ENCODE measurements around the gene SORBS2. TPM values are rescaled to one million over a fixed set of nuclear protein-coding genes. Genes with fewer than 3 reads are reported as not detected.
"Not testable (repeated sequence)": the region's sequence is repeated elsewhere in the genome, so short reads cannot be mapped to it uniquely, and the experiment has no call there.

Gene SORBS2, protein sequence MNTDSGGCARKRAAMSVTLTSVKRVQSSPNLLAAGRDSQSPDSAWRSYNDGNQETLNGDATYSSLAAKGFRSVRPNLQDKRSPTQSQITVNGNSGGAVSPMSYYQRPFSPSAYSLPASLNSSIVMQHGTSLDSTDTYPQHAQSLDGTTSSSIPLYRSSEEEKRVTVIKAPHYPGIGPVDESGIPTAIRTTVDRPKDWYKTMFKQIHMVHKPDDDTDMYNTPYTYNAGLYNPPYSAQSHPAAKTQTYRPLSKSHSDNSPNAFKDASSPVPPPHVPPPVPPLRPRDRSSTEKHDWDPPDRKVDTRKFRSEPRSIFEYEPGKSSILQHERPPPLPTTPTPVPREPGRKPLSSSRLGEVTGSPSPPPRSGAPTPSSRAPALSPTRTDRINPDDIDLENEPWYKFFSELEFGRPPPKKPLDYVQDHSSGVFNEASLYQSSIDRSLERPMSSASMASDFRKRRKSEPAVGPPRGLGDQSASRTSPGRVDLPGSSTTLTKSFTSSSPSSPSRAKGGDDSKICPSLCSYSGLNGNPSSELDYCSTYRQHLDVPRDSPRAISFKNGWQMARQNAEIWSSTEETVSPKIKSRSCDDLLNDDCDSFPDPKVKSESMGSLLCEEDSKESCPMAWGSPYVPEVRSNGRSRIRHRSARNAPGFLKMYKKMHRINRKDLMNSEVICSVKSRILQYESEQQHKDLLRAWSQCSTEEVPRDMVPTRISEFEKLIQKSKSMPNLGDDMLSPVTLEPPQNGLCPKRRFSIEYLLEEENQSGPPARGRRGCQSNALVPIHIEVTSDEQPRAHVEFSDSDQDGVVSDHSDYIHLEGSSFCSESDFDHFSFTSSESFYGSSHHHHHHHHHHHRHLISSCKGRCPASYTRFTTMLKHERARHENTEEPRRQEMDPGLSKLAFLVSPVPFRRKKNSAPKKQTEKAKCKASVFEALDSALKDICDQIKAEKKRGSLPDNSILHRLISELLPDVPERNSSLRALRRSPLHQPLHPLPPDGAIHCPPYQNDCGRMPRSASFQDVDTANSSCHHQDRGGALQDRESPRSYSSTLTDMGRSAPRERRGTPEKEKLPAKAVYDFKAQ (N-terminal part only)
- total RNA-seq = 1,000 to 10,000 TPM in 3 of 4 donors, 100 to 1,000 TPM in 1; 821 to 1,626 (median 1,353) TPM

DNA sequence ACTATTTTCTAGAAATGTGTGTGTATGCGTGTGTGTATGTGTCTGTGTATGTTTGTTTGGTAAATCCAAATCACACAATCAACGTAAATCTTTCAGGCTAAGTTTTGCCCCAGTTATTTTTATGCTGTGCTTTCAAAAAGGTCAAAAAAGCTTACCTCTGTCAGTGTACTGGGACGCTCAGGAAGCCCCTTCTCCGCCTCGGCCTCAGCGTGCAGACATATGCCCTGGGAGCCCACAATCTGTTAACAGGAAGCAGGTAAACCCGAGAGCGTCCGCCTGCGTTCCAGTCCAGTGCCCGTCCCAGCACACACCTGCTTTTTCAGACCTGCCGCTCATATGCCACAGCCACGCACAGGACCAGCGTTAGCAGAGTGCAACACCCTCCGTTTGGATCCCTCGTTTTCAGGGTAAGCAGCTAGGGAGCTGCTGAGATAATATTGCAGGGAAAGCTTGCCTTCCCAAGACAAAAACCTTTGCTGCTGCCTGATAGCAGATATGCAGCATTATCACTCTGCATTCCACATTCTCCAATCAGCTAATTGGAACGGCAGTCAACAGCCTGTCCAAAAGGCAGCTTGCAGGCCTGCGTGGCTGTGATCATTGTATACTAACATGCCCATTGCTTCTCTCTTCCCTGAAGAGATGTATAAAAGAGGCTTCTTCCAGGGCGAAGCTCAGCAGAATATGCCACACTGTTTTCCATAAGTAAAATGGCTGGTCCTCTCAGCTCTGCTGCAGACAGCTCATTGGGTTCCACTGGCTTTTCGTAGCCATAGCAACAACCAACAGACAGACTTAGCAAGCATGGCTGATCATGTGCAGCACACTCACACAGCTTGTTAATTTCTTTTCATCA lies at the start of gene SORBS2:
SORBS2 (minus strand) TSS at position 686 of the 856 bp plus-strand sequence. CDS start 121,623 bp downstream, outside the sequence.
- 74% methylated on average over 14 of the region's 20 CpGs for WGBS

DNA sequence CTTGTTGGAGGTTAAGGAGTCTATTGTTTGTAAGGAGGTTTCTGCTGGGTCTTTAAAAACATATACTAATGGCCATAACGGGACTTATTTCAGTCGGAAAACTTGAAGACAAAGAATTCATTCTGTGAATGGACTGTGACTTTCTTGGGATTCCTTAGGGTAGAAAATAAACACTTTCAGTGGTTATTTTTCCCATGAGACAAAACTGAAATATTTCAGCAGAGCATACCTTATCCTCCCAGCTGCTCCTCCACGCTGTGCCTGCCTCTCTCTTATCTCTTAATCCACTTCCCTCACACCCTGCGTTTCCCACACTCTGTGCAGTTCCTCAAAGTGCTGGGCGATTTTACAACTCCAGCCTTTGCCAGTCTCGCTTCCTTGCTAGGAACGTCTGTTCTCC lies 47.1 kb upstream of the SORBS2 start:
- WGBS = 53% methylated on average over 7 of the region's 7 CpGs
- no peak for DNase-seq (ENCODE audit: extremely low spot score)
- Histone ChIP-seq H3K27me3 (no peaks in the 10 kb centered on the region), H3K36me3 (no peaks in the 10 kb centered on the region), H3K4me1 (no peaks in the 10 kb centered on the region), H3K9me3 (peaks cover 0 to 7% (median 0%) of the 10 kb centered on the region in 4 donors), H3K4me3 (no peak overlapping the region), H3K27ac (replicated peaks in 1 of 4) (no peak overlapping the region)
- intact Hi-C loops (cut with DNase I) = no loop called here
- TF ChIP-seq EP300 (IDR thresholded peaks at IDR 0.05) (no peak), POLR2AphosphoS5 (IDR thresholded peaks at IDR 0.05) (no peak), POLR2A (IDR thresholded peaks at IDR 0.05; ENCODE audit: low read depth) (no peak)
- TF ChIP-seq, protein P1, sequence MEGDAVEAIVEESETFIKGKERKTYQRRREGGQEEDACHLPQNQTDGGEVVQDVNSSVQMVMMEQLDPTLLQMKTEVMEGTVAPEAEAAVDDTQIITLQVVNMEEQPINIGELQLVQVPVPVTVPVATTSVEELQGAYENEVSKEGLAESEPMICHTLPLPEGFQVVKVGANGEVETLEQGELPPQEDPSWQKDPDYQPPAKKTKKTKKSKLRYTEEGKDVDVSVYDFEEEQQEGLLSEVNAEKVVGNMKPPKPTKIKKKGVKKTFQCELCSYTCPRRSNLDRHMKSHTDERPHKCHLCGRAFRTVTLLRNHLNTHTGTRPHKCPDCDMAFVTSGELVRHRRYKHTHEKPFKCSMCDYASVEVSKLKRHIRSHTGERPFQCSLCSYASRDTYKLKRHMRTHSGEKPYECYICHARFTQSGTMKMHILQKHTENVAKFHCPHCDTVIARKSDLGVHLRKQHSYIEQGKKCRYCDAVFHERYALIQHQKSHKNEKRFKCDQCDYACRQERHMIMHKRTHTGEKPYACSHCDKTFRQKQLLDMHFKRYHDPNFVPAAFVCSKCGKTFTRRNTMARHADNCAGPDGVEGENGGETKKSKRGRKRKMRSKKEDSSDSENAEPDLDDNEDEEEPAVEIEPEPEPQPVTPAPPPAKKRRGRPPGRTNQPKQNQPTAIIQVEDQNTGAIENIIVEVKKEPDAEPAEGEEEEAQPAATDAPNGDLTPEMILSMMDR (IDR thresholded peaks at IDR 0.05) = no peak

More for the DNA sequence above, at the start of gene SORBS2:
- TF ChIP-seq, protein P1 (IDR thresholded peaks at IDR 0.05) = no peak
- no peaks in the 10 kb centered on the region for H3K27me3 ChIP-seq
- H3K9me3 ChIP-seq = no peaks in the 10 kb centered on the region
- intact Hi-C loops (cut with DNase I) = no loop called here
- H3K4me3 ChIP-seq = peak within 1 kb of the TSS; percentile 36 to 51 (median 46)
- H3K27ac ChIP-seq (replicated peaks in 1 of 4) = peak within 1 kb of the TSS in 3 of 4 donors; percentile 10 to 54 (median 16)
- peaks cover 0 to 4% (median 0%) of the 10 kb centered on the region in 4 donors for H3K36me3 ChIP-seq
- no peak for DNase-seq (ENCODE audit: extremely low spot score)
- H3K4me1 ChIP-seq = peaks cover 0 to 2% (median under 1%) of the 10 kb centered on the region in 4 donors

DNA sequence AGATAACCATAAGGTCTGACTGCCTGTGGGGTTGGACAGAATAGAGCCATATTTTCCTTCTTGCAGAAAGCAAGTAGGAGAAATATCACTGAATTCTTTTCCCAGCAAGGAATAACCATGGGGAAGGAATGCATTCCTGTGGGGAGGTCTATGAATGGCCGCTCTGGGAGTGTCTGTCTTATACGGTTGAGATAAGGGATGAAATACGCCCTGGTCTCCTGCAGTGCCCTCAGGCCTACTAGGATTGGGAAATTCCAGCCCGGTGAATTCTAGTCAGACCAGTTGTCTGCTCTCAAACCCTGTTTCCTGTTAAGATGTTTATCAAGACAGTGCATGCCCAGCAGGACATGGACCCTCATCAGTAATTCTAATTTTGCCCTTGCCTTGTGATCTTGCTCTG lies 45.6 kb upstream of the SORBS2 start:
- DNase-seq (ENCODE audit: extremely low spot score); H3K36me3 ChIP-seq; H3K4me1 ChIP-seq; H3K27me3 ChIP-seq; H3K9me3 ChIP-seq; H3K27ac ChIP-seq (replicated peaks in 1 of 4); intact Hi-C loops (cut with DNase I); H3K4me3 ChIP-seq: not testable (repeated sequence)
- WGBS = 67% methylated on average over 4 of the region's 4 CpGs

DNA sequence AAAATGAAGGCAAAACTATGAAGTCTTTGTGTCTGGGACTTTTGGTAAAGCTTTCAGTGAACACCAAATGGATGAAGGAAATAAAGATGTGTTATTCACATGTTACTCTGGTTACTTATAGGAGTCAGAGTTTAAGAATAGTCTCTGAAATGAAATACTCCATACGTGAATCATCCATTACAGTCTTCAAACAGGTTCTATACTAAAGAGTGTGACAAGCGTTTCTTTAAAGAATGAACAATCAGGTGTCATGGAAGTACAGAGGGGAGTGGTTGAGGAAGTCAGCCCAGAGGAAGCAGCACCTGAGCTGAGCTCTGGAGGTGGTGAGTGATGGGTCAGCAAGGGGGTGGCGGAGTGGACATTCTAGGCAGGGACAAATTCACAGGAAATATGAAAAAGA lies 41.8 kb upstream of the SORBS2 start:
- Histone ChIP-seq H3K4me3 (no peak overlapping the region), H3K36me3 (no peaks in the 10 kb centered on the region), H3K4me1 (no peaks in the 10 kb centered on the region), H3K27ac (replicated peaks in 1 of 4) (no peak overlapping the region), H3K27me3 (no peaks in the 10 kb centered on the region), H3K9me3 (peaks cover 0 to 7% (median 0%) of the 10 kb centered on the region in 4 donors)
- peak; percentile 68 for DNase-seq (ENCODE audit: extremely low spot score)
- TF ChIP-seq POLR2AphosphoS5 (IDR thresholded peaks at IDR 0.05) = no peak
- TF ChIP-seq, protein P1 (IDR thresholded peaks at IDR 0.05) = no peak
- TF ChIP-seq EP300 (IDR thresholded peaks at IDR 0.05) = no peak
- no peak for TF ChIP-seq POLR2A (IDR thresholded peaks at IDR 0.05; ENCODE audit: low read depth)
- intact Hi-C loops (cut with DNase I) = no loop called here
- 88% methylated on average over 3 of the region's 3 CpGs for WGBS
